22Rv1 (cell line): ENCODE measurements around the gene SDK1.
"Not testable (repeated sequence)": the region's sequence is repeated elsewhere in the genome, so short reads cannot be mapped to it uniquely, and the experiment has no call there.

ENCODE experiments used
- ZFX ChIP-seq: fragments of 450-650 bp; IDR thresholded peaks from 2 replicates; pipeline ENCODE4 v1.6.1; 2017; ENCODE audit warnings: antibody characterized with exemption, borderline replicate concordance
- TF ChIP-seq, protein P1 (sequence below): fragments of 450-650 bp; IDR thresholded peaks from 2 replicates; pipeline ENCODE4 v1.5.1; 2017; ENCODE audit warnings: mild to moderate bottlenecking

GRCh38 chr7:3706091-3706490 is 405.0 kb downstream of the SDK1 start:
- TF ChIP-seq, protein P1, sequence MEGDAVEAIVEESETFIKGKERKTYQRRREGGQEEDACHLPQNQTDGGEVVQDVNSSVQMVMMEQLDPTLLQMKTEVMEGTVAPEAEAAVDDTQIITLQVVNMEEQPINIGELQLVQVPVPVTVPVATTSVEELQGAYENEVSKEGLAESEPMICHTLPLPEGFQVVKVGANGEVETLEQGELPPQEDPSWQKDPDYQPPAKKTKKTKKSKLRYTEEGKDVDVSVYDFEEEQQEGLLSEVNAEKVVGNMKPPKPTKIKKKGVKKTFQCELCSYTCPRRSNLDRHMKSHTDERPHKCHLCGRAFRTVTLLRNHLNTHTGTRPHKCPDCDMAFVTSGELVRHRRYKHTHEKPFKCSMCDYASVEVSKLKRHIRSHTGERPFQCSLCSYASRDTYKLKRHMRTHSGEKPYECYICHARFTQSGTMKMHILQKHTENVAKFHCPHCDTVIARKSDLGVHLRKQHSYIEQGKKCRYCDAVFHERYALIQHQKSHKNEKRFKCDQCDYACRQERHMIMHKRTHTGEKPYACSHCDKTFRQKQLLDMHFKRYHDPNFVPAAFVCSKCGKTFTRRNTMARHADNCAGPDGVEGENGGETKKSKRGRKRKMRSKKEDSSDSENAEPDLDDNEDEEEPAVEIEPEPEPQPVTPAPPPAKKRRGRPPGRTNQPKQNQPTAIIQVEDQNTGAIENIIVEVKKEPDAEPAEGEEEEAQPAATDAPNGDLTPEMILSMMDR = not testable (repeated sequence)
- not testable (repeated sequence) for TF ChIP-seq ZFX
